ENCODE results near the gene ARHGEF6. TPM values are rescaled to one million over a fixed set of nuclear protein-coding genes. Genes with fewer than 3 reads are reported as not detected.
"Not testable (repeated sequence)": the region's sequence is repeated elsewhere in the genome, so short reads cannot be mapped to it uniquely, and the experiment has no call there.

The ARHGEF6 gene
- total and polyA plus RNA-seq, 2 experiments from 2014 or later, result 2.5 to 6.0 TPM

GRCh38 chrX:136802515-136802914 is 21.8 kb upstream of the ARHGEF6 start (continued):
- TF ChIP-seq, protein P1, sequence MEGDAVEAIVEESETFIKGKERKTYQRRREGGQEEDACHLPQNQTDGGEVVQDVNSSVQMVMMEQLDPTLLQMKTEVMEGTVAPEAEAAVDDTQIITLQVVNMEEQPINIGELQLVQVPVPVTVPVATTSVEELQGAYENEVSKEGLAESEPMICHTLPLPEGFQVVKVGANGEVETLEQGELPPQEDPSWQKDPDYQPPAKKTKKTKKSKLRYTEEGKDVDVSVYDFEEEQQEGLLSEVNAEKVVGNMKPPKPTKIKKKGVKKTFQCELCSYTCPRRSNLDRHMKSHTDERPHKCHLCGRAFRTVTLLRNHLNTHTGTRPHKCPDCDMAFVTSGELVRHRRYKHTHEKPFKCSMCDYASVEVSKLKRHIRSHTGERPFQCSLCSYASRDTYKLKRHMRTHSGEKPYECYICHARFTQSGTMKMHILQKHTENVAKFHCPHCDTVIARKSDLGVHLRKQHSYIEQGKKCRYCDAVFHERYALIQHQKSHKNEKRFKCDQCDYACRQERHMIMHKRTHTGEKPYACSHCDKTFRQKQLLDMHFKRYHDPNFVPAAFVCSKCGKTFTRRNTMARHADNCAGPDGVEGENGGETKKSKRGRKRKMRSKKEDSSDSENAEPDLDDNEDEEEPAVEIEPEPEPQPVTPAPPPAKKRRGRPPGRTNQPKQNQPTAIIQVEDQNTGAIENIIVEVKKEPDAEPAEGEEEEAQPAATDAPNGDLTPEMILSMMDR (conservative IDR thresholded peaks at IDR 0.05; ENCODE audit: low read depth in 2 of 2), result no peak
- TF ChIP-seq JUNB (IDR thresholded peaks at IDR 0.05; ENCODE audit: unreplicated experiment), result no peak
- no peak for TF ChIP-seq ZNF331 (CRISPR knock-in tag; IDR thresholded peaks at IDR 0.05; ENCODE audit: low read depth)
- TF ChIP-seq EZH2phosphoT487 (IDR thresholded peaks at IDR 0.05; ENCODE audit: unreplicated experiment), result no peak
- TF ChIP-seq STAT1 (IDR thresholded peaks at IDR 0.05; ENCODE audit: unreplicated experiment), result no peak
- no peak for TF ChIP-seq CREB1 (CRISPR knock-in tag; IDR thresholded peaks at IDR 0.05; ENCODE audit: low read depth)
- no peak for TF ChIP-seq NANOG (IDR thresholded peaks at IDR 0.05; ENCODE audit: borderline replicate concordance)
- TF ChIP-seq, protein P2, sequence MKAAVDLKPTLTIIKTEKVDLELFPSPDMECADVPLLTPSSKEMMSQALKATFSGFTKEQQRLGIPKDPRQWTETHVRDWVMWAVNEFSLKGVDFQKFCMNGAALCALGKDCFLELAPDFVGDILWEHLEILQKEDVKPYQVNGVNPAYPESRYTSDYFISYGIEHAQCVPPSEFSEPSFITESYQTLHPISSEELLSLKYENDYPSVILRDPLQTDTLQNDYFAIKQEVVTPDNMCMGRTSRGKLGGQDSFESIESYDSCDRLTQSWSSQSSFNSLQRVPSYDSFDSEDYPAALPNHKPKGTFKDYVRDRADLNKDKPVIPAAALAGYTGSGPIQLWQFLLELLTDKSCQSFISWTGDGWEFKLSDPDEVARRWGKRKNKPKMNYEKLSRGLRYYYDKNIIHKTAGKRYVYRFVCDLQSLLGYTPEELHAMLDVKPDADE (IDR thresholded peaks at IDR 0.05), result no peak
- no peak for TF ChIP-seq POLR2AphosphoS5 (IDR thresholded peaks at IDR 0.05; ENCODE audit: low read depth)

DNA sequence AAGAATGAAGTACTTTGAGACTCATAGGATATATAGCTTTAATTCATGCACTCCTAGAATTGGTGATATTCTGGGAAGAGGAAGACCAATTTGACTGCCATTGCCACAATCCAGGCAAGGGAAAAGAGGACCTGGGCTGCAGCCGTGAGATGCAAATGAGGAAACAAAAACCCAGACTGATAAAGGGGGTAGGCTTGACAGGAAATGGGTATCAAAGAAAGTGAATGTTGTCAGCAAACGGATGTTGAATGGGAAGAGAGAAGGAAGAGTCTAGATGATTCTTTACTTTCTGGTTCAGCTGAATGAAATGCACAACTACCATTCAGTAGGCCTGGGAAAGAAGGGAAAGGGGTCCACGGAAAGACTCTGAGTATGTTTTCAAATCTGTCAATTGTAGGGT is 17.1 kb upstream of the ARHGEF6 start:
- H3K4me1 Mint-ChIP-seq, result peaks cover 20% of the 10 kb centered on the region
- Histone ChIP-seq H3K4me1 (ENCODE audit: insufficient read depth) (peaks cover 10% of the 10 kb centered on the region; the same call in 1 of the 2 replicates), H3K4me3 (no peak overlapping the region), H2AFZ (no peak overlapping the region), H3K27ac (ENCODE audit: low read depth) (no peak overlapping the region), H4K20me1 (replicated peaks; ENCODE audit: insufficient read depth) (no peaks in the 10 kb centered on the region), H3K4me2 (no peak overlapping the region), H3K36me3 (ENCODE audit: insufficient read depth) (no peaks in the 10 kb centered on the region), H3F3A (replicated peaks; ENCODE audit: low read depth) (no peaks in the 10 kb centered on the region), H3K79me2 (replicated peaks; ENCODE audit: insufficient read depth) (no peaks in the 10 kb centered on the region), H3K27me3 (ENCODE audit: insufficient read depth) (no peaks in the 10 kb centered on the region), H3K9me2 (ENCODE audit: insufficient read depth) (no peaks in the 10 kb centered on the region)
- ATAC-seq (no peak), DNase-seq (ENCODE audit: low spot score) (peak; percentile 9)
- H3K9me3 Mint-ChIP-seq, result peaks cover 10% of the 10 kb centered on the region
- no peaks in the 10 kb centered on the region for H3K27me3 Mint-ChIP-seq (ENCODE audit: insufficient read depth, low read depth, poor library complexity)
- H3K4me3 Mint-ChIP-seq, result no peak overlapping the region
- TF ChIP-seq, protein P2 (IDR thresholded peaks at IDR 0.05), result no peak
- H3K27ac Mint-ChIP-seq, result no peak overlapping the region; the same call in 1 of the 2 replicates
- no peaks in the 10 kb centered on the region for H3K36me3 Mint-ChIP-seq (ENCODE audit: low read depth)

DNA sequence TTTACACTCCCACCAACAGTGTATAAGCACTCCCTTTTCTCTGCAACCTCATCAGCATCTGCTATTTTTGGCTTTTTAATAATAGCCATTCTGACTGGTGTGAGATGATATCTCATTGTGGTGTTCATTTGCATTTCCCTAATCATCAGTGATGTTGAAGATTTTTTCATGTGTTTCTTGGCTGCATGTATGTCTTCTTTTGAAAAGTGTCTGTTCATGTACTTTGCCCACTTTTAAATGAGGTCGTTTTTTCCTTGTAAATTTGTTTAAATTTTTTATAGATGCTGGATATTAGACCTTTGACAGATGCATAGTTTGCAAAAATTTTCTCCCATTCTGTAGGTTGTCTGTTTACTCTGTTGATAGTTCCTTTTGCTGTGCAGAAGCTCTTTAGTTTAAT is 14.4 kb upstream of the ARHGEF6 start:
- not testable (repeated sequence) for H3K4me3 ChIP-seq; H3K27me3 Mint-ChIP-seq (ENCODE audit: insufficient read depth, low read depth, poor library complexity); H3K27ac Mint-ChIP-seq; H2AFZ ChIP-seq; DNase-seq (ENCODE audit: low spot score); H3K9me2 ChIP-seq (ENCODE audit: insufficient read depth); H3F3A ChIP-seq (replicated peaks; ENCODE audit: low read depth); H3K36me3 Mint-ChIP-seq (ENCODE audit: low read depth); H3K9me3 Mint-ChIP-seq; H3K79me2 ChIP-seq (replicated peaks; ENCODE audit: insufficient read depth); H3K4me2 ChIP-seq; H3K27ac ChIP-seq (ENCODE audit: low read depth); H4K20me1 ChIP-seq (replicated peaks; ENCODE audit: insufficient read depth); H3K36me3 ChIP-seq (ENCODE audit: insufficient read depth); H3K4me3 Mint-ChIP-seq; ATAC-seq; H3K27me3 ChIP-seq (ENCODE audit: insufficient read depth)
- H3K4me1 ChIP-seq (ENCODE audit: insufficient read depth), result peaks cover 10% of the 10 kb centered on the region; the same call in 1 of the 2 replicates
- peaks cover 20% of the 10 kb centered on the region for H3K4me1 Mint-ChIP-seq

- H3K27me3 ChIP-seq (ENCODE audit: insufficient read depth); H3K4me3 Mint-ChIP-seq; H3F3A ChIP-seq (replicated peaks; ENCODE audit: low read depth); H3K4me2 ChIP-seq; H3K9me3 Mint-ChIP-seq; H3K27me3 Mint-ChIP-seq (ENCODE audit: insufficient read depth, low read depth, poor library complexity); H2AFZ ChIP-seq; H3K4me3 ChIP-seq; H3K27ac ChIP-seq (ENCODE audit: low read depth); ATAC-seq; H3K79me2 ChIP-seq (replicated peaks; ENCODE audit: insufficient read depth); H3K9me2 ChIP-seq (ENCODE audit: insufficient read depth); H3K27ac Mint-ChIP-seq; H4K20me1 ChIP-seq (replicated peaks; ENCODE audit: insufficient read depth); DNase-seq (ENCODE audit: low spot score); H3K36me3 ChIP-seq (ENCODE audit: insufficient read depth); H3K36me3 Mint-ChIP-seq (ENCODE audit: low read depth): not testable (repeated sequence)
- peaks cover 20% of the 10 kb centered on the region for H3K4me1 Mint-ChIP-seq
- H3K4me1 ChIP-seq (ENCODE audit: insufficient read depth), result peaks cover 10% of the 10 kb centered on the region; the same call in 1 of the 2 replicates
Measured at GRCh38 chrX:136794660-136795059, 13.9 kb upstream of the ARHGEF6 start.

Data from GM23338 (cell line).